K562 (cell line): ENCODE measurements around the gene ADM2. TPM values are rescaled to one million over a fixed set of nuclear protein-coding genes. Genes with fewer than 3 reads are reported as not detected.
A peak's percentile ranks its signal among the peaks of the same experiment; 100 is the strongest.

Experiments used
- DIDO1 ChIP-seq: fragments of 450-650 bp; IDR thresholded peaks from 2 replicates; pipeline ENCODE4 v1.6.1; 2016; ENCODE audit warnings: low read depth, missing biosample characterization, missing genetic modification characterization
- ELF2 ChIP-seq: fragments of 250-450 bp; sonication (Bioruptor Pico); IDR thresholded peaks from 2 replicates; pipeline ENCODE4 v1.5.0; 2021; ENCODE audit warnings: mild to moderate bottlenecking
- ELF4 ChIP-seq: fragments of 450-650 bp; formaldehyde crosslinking; IDR thresholded peaks from 2 replicates; pipeline ENCODE4 v1.4.0; 2022; ENCODE audit warnings: missing genetic modification characterization
- ELK1 ChIP-seq: sonication (generic); formaldehyde crosslinking; IDR thresholded peaks from 2 replicates; pipeline ENCODE4 v1.8.1; 2022; ENCODE audit warnings: missing genetic modification reagents
- FOXA1 ChIP-seq: fragments of 450-650 bp; IDR thresholded peaks from 2 replicates; pipeline ENCODE4 v1.6.1; 2016; ENCODE audit warnings: mild to moderate bottlenecking, borderline replicate concordance
- HCFC1 ChIP-seq: IDR thresholded peaks from 2 replicates; pipeline ENCODE4 v1.6.1; 2012; ENCODE audit warnings: low read depth, low read length, improper control_type of control experiment
- KLF13 ChIP-seq: fragments of 450-650 bp; IDR thresholded peaks from 2 replicates; pipeline ENCODE4 v1.6.1; 2016; ENCODE audit warnings: missing genetic modification characterization, low read depth, mild to moderate bottlenecking, missing compliant biosample characterization, moderate library complexity, borderline replicate concordance
- MAFF ChIP-seq: IDR thresholded peaks from 2 replicates; pipeline ENCODE4 v1.6.1; 2012; ENCODE audit warnings: low read length, improper control_type of control experiment
- MYC ChIP-seq, 2 experiments: fragments of 250-450 bp in 1 of 2; sonication (Bioruptor Pico) in 1 of 2; IDR thresholded peaks; 2 replicates each; pipeline versions ENCODE4 v1.5.1 to v1.6.1; 2012 to 2021; ENCODE audit warnings: low read depth in 2 of 2, borderline replicate concordance in 1 of 2, improper control_type of control experiment in 1 of 2, low read length in 1 of 2, mild to moderate bottlenecking in 1 of 2, moderate library complexity in 1 of 2
- NKRF ChIP-seq: fragments of 450-650 bp; IDR thresholded peaks from 2 replicates; pipeline ENCODE4 v1.6.1; 2016; ENCODE audit warnings: borderline replicate concordance
- PHF20 ChIP-seq: fragments of 450-650 bp; IDR thresholded peaks from 2 replicates; pipeline ENCODE4 v1.6.1; 2018; ENCODE audit not compliant: partially characterized antibody
- PREB ChIP-seq: sonication (generic); formaldehyde crosslinking; IDR thresholded peaks from 2 replicates; pipeline ENCODE4 v1.8.1; 2023; ENCODE audit warnings: mild to moderate bottlenecking, missing genetic modification reagents
- RBBP5 ChIP-seq: fragments of 200-600 bp; sonication (generic); IDR thresholded peaks from 2 replicates; pipeline ENCODE4 v1.6.1; 2012; ENCODE audit warnings: borderline replicate concordance, mild to moderate bottlenecking, low read length, control low read depth, inconsistent platforms; ENCODE audit not compliant: insufficient read depth, poor library complexity, severe bottlenecking
- SRSF3 ChIP-seq: fragments of 200-400 bp; formaldehyde crosslinking; IDR thresholded peaks from 2 replicates; pipeline ENCODE4 v1.6.1; 2016; ENCODE audit warnings: mild to moderate bottlenecking, low read length, moderate library complexity; ENCODE audit not compliant: insufficient read depth
- ZBTB11 ChIP-seq, 3 experiments: fragments of 200-800 bp in 1 of 3; fragments of 250-450 bp in 1 of 3; fragments of 450-650 bp in 1 of 3; sonication (Bioruptor Pico) in 1 of 3; sonication (Bioruptor generic) in 1 of 3; formaldehyde crosslinking in 1 of 3; IDR thresholded peaks; 2 replicates each; pipeline versions ENCODE4 v1.6.1 to v1.8.0; 2016 to 2022; ENCODE audit warnings: mild to moderate bottlenecking in 2 of 3, missing genetic modification characterization in 2 of 3, missing compliant biosample characterization in 1 of 3, moderate library complexity in 1 of 3
- ZBTB9 ChIP-seq: fragments of 450-650 bp; formaldehyde crosslinking; IDR thresholded peaks from 2 replicates; pipeline ENCODE4 v1.4.0; 2020; ENCODE audit warnings: mild to moderate bottlenecking, moderate library complexity
- polyA plus RNA-seq, 8 experiments: library from polyadenylated mRNA; depleted of rRNA in 4 of 8; stranded (reverse) in 5 of 8; unstranded in 3 of 8; fragments of >200 nt; fragmentation: Nextera tagmentation in 2 of 8; fragmentation: Illumina TruSeq in 1 of 8; extraction: Ambion mirVana in 2 of 8; extraction: Trizol in 1 of 8; gene quantifications; 2 replicates each; pipeline versions ENCODE4 v1.2.1 to v1.2.3, GENCODE V29; 2011 to 2014; ENCODE audit warnings: inconsistent platforms in 1 of 8, missing spikeins in 1 of 8
- total RNA-seq, 7 experiments: library from RNA; depleted of rRNA in 6 of 7; stranded (reverse); fragments of >200 nt in 6 of 7; fragmentation: Illumina TruSeq in 2 of 7; extraction: Trizol in 2 of 7; gene quantifications; 2 replicates each; pipeline versions ENCODE4 v1.2.1 to v1.2.3, GENCODE V29; 2011 to 2021; ENCODE audit warnings: low replicate concordance in 1 of 7

Gene ADM2
- total and polyA plus RNA-seq, 9 of the 15 experiments (the other 6 are each of a cell fraction or from before 2014, with no cell fraction given) = 0.11 to 5.1 (median 0.38) TPM

GRCh38 chr22:50507991-50508884 is 26.9 kb downstream of the ADM2 start, which contains the start of gene NCAPH2 (continued):
- no peak for TF ChIP-seq PREB (CRISPR knock-in tag)
- peak; percentile 17; the same call in 1 of the 2 replicates for TF ChIP-seq KLF13 (tag)
- peak; percentile 78 for TF ChIP-seq HCFC1
- TF ChIP-seq ZBTB11 (CRISPR knock-in tag; IDR thresholded peaks at IDR 0.05) = no peak
- no peak for TF ChIP-seq MAFF
- TF ChIP-seq ELF2 = no peak
- TF ChIP-seq PHF20 = peak; percentile 88
- TF ChIP-seq DIDO1 = no peak
- TF ChIP-seq ELF4 (CRISPR knock-in tag) = no peak
- no peak for TF ChIP-seq ELK1 (CRISPR knock-in tag)
- TF ChIP-seq NKRF = peak; percentile 76; the same call in 1 of the 2 replicates
- peak; percentile 45; the same call in 1 of the 2 replicates for TF ChIP-seq MYC (IDR thresholded peaks at IDR 0.05; ENCODE audit: low read depth, low read length)
- TF ChIP-seq MYC (CRISPR knock-in tag; IDR thresholded peaks at IDR 0.05; ENCODE audit: borderline replicate concordance, low read depth) = no peak
- TF ChIP-seq RBBP5 = peak; percentile 83
- TF ChIP-seq SRSF3 = no peak
- TF ChIP-seq FOXA1 = no peak
- 0 out of 2 replicates have a peak, but pooled peaks have one; percentile 49 for TF ChIP-seq ZBTB9 (CRISPR knock-in tag)
